Endodermal cell (in vitro differentiated cells): ENCODE results near the gene HERPUD1. TPM values are rescaled to one million over a fixed set of nuclear protein-coding genes. Genes with fewer than 3 reads are reported as not detected.

Experiments used
- DNase-seq: peaks from one replicate; pipeline ENCODE4 v3.0.0-alpha.2; 2017
- H3K27ac ChIP-seq: 2 replicates; pipeline ENCODE4 v1.5.1; 2013; ENCODE audit warnings: mild to moderate bottlenecking, low read depth, low read length, moderate library complexity
- H3K27me3 ChIP-seq: 2 replicates; pipeline ENCODE4 v1.6.1; 2013; ENCODE audit warnings: mild to moderate bottlenecking, low read length, moderate library complexity; ENCODE audit not compliant: insufficient read depth, control insufficient read depth, poor library complexity, severe bottlenecking
- H3K36me3 ChIP-seq: 2 replicates; pipeline ENCODE4 v1.7.0; 2013; ENCODE audit warnings: mild to moderate bottlenecking, low read length, moderate library complexity; ENCODE audit not compliant: control insufficient read depth, insufficient read depth
- H3K4me1 ChIP-seq: one replicate; pipeline ENCODE4 v1.7.0; 2013; ENCODE audit warnings: low read length; ENCODE audit not compliant: control insufficient read depth, insufficient read depth
- H3K4me3 ChIP-seq: 2 replicates; pipeline ENCODE4 v1.5.1; 2013; ENCODE audit warnings: mild to moderate bottlenecking, low read length, moderate library complexity
- H3K9ac ChIP-seq: 2 replicates; pipeline ENCODE4 v1.6.1; 2013; ENCODE audit warnings: mild to moderate bottlenecking, low read length, moderate library complexity; ENCODE audit not compliant: poor library complexity, severe bottlenecking; ENCODE audit errors: extremely low read depth
- H3K9me3 ChIP-seq: 2 replicates; pipeline ENCODE4 v1.6.1; 2013; ENCODE audit warnings: mild to moderate bottlenecking, low read length, moderate library complexity; ENCODE audit not compliant: control insufficient read depth
- H3K27ac Mint-ChIP-seq: 2 replicates; pipeline ENCODE4 v1.8.0; 2020; ENCODE audit warnings: mixed read lengths
- H3K27me3 Mint-ChIP-seq: 2 replicates; pipeline ENCODE4 v1.8.0; 2021; ENCODE audit warnings: mild to moderate bottlenecking, mixed read lengths; ENCODE audit not compliant: insufficient read depth
- H3K36me3 Mint-ChIP-seq: 2 replicates; pipeline ENCODE4 v1.8.0; 2020; ENCODE audit warnings: low read depth, mixed read lengths
- H3K4me1 Mint-ChIP-seq: 2 replicates; pipeline ENCODE4 v1.8.0; 2020; ENCODE audit warnings: mixed read lengths
- H3K4me3 Mint-ChIP-seq: 2 replicates; pipeline ENCODE4 v1.8.0; 2020; ENCODE audit warnings: mild to moderate bottlenecking, moderate library complexity, mixed read lengths
- H3K9me3 Mint-ChIP-seq: 2 replicates; pipeline ENCODE4 v1.8.0; 2020; ENCODE audit warnings: mild to moderate bottlenecking, mixed read lengths
- WGBS, 2 experiments: methylation state at CpG; one replicate each; pipeline versions ENCODE4 v1.1.5 to v1.1.7; 2013; ENCODE audit warnings: missing lambda C conversion rate in 2 of 2, mixed read lengths in 1 of 2; ENCODE audit not compliant: insufficient coverage in 1 of 2, insufficient read length in 1 of 2; 5-methylcytosine and 5-hydroxymethylcytosine counted together
- total RNA-seq, 2 donors: library from RNA; stranded (reverse); fragmentation: NEBNext Ultra II Directional in 1 of 2; extraction: Animal tissue kit (Norgen Biotek cat#: 25700) in 1 of 2; gene quantifications; 2 replicates in 1 of 2; 3 replicates in 1 of 2; pipeline ENCODE4 v1.2.1, GENCODE V29; 2021
- TF ChIP-seq, protein P1 (sequence below): fragments of 200-600 bp; sonication (generic); conservative IDR thresholded peaks from 2 replicates; pipeline ENCODE4 v1.5.0; 2021; ENCODE audit warnings: antibody characterized with exemption, mild to moderate bottlenecking

Gene HERPUD1
- total RNA-seq, 2 donors from 2014 or later, result 21.5 to 40.6 TPM

DNA sequence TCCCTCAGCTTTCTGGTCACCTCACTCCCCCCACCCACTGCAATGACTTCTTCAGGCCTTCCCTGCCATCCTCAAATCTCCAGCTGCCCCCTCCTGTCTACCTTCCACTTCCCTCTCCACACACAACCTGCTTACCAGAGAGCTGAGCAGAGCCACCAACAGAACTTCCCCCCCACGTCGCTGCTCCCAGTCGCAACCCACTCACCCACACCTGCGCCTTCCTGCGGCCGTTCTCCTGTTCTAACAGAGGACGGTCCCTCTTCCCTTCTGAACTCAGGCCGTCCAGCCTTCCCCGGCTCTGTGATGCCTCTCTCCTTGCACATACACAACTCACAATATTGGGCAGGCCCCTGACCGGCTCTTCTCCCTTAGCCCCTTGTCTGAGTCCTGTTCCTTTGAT is 43.8 kb downstream of the HERPUD1 start:
- Mint-ChIP-seq H3K9me3 (peaks cover 7% of the 10 kb centered on the region), H3K27ac (no peak overlapping the region), H3K36me3 (no peaks in the 10 kb centered on the region), H3K4me3 (no peak overlapping the region), H3K4me1 (no peaks in the 10 kb centered on the region), H3K27me3 (peaks cover 17% of the 10 kb centered on the region)
- H3K36me3 ChIP-seq, result no peaks in the 10 kb centered on the region
- no peak overlapping the region for H3K27ac ChIP-seq
- no peak overlapping the region for H3K4me3 ChIP-seq
- WGBS, 2 experiments, result 93 to 94% methylated on average over 10 of the region's 10 CpGs
- DNase-seq, result no peak
- no peaks in the 10 kb centered on the region for H3K9me3 ChIP-seq
- H3K27me3 ChIP-seq, result no peaks in the 10 kb centered on the region
- no peaks in the 10 kb centered on the region for H3K4me1 ChIP-seq
- TF ChIP-seq, protein P1, sequence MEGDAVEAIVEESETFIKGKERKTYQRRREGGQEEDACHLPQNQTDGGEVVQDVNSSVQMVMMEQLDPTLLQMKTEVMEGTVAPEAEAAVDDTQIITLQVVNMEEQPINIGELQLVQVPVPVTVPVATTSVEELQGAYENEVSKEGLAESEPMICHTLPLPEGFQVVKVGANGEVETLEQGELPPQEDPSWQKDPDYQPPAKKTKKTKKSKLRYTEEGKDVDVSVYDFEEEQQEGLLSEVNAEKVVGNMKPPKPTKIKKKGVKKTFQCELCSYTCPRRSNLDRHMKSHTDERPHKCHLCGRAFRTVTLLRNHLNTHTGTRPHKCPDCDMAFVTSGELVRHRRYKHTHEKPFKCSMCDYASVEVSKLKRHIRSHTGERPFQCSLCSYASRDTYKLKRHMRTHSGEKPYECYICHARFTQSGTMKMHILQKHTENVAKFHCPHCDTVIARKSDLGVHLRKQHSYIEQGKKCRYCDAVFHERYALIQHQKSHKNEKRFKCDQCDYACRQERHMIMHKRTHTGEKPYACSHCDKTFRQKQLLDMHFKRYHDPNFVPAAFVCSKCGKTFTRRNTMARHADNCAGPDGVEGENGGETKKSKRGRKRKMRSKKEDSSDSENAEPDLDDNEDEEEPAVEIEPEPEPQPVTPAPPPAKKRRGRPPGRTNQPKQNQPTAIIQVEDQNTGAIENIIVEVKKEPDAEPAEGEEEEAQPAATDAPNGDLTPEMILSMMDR, result no peak
- H3K9ac ChIP-seq, result no peak overlapping the region

DNA sequence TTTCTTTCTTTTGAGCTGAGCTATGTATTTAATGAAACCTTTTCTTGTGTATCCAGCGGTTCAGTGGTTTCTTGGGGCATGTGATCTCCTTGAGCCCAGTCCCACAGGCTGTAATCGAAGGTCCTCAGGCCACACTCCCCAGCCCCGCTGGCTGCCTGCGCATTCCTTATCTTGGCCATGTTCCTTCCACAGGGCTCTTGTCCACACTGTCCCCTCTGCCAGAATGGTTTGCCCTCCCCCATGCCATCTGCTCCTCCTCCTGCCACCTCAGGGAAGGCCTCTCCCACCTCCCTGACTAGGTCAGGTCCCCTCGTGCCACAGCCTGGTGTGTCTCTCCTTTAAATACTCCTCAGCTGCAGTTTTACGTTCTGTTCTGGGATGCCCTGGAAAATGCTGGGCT is 45.3 kb downstream of the HERPUD1 start:
- WGBS, 2 experiments, result 84 to 100% methylated on average over 3 to 6 of the region's 6 CpGs
- DNase-seq, result no peak
- H3K4me1 Mint-ChIP-seq, result no peaks in the 10 kb centered on the region
- TF ChIP-seq, protein P1, result no peak
- Histone ChIP-seq H3K4me3 (no peak overlapping the region), H3K4me1 (no peaks in the 10 kb centered on the region), H3K9ac (no peak overlapping the region), H3K27me3 (no peaks in the 10 kb centered on the region), H3K9me3 (no peaks in the 10 kb centered on the region), H3K27ac (no peak overlapping the region), H3K36me3 (no peaks in the 10 kb centered on the region)
- peaks cover 7% of the 10 kb centered on the region for H3K9me3 Mint-ChIP-seq
- no peak overlapping the region for H3K4me3 Mint-ChIP-seq
- peaks cover 12% of the 10 kb centered on the region for H3K27me3 Mint-ChIP-seq
- H3K36me3 Mint-ChIP-seq, result no peaks in the 10 kb centered on the region
- H3K27ac Mint-ChIP-seq, result no peak overlapping the region

DNA sequence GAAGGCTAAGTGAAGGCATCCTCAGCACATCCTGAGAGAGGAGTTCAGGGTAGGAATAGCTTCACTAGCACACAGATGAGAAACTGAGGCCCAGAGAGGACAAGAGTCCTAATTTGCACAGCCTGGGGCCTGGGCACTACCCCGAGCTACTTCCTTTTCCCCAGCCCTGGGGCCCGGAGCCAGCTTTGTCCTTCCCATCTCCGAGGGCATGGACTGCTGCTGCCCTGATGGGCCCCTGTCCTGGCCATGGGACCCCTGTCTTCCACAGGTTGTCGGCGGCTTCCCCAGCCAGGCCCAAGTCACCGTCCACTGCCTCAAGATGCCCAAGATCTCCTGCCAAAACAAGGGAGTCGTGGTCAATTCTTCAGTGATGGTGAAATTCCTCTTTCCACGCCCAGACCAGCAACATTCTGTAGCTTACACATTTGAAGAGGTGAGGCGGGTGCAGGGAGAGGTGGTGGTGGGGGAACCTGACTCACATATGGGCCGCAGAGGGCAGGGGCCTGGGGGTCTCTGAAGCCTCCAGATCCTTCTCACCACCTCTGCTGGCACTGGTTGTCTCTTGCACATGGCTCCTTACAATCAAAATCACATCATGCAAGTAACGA is 46.0 kb downstream of the HERPUD1 start:
- Histone ChIP-seq H3K4me1 (no peaks in the 10 kb centered on the region), H3K36me3 (no peaks in the 10 kb centered on the region), H3K9me3 (no peaks in the 10 kb centered on the region), H3K4me3 (no peak overlapping the region), H3K27me3 (no peaks in the 10 kb centered on the region), H3K9ac (no peak overlapping the region), H3K27ac (no peak overlapping the region)
- Mint-ChIP-seq H3K4me3 (no peak overlapping the region), H3K4me1 (no peaks in the 10 kb centered on the region), H3K27ac (no peak overlapping the region), H3K36me3 (no peaks in the 10 kb centered on the region), H3K9me3 (peaks cover 7% of the 10 kb centered on the region), H3K27me3 (peaks cover 10% of the 10 kb centered on the region)
- DNase-seq, result no peak
- WGBS, 2 experiments, result 87 to 91% methylated on average over 8 to 11 of the region's 11 CpGs
- TF ChIP-seq, protein P1, result no peak
